Right lobe of liver (tissue), 4 donors: ENCODE measurements around the gene VPS37C.

Source experiments
- POLR2A ChIP-seq: fragments of 450-650 bp; IDR thresholded peaks from one replicate; pipeline ENCODE4 v1.6.1; 2017; ENCODE audit warnings: antibody characterized with exemption, mild to moderate bottlenecking
- TF ChIP-seq, protein P1 (sequence below), 4 donors: fragments of 200-600 bp in 3 of 4; fragments of 450-650 bp in 1 of 4; IDR thresholded peaks; one replicate each; pipeline versions ENCODE4 v1.5.1 to v1.8.0; 2016 to 2022; ENCODE audit warnings: antibody characterized with exemption in 4 of 4, mild to moderate bottlenecking in 2 of 4
- donor health status: DM: no; HTN: no; CAD: no.
- donor health status: DM: no; HTN: no; CAD: no.
- donor health status: DM: no; HTN: yes; CAD: no.

DNA sequence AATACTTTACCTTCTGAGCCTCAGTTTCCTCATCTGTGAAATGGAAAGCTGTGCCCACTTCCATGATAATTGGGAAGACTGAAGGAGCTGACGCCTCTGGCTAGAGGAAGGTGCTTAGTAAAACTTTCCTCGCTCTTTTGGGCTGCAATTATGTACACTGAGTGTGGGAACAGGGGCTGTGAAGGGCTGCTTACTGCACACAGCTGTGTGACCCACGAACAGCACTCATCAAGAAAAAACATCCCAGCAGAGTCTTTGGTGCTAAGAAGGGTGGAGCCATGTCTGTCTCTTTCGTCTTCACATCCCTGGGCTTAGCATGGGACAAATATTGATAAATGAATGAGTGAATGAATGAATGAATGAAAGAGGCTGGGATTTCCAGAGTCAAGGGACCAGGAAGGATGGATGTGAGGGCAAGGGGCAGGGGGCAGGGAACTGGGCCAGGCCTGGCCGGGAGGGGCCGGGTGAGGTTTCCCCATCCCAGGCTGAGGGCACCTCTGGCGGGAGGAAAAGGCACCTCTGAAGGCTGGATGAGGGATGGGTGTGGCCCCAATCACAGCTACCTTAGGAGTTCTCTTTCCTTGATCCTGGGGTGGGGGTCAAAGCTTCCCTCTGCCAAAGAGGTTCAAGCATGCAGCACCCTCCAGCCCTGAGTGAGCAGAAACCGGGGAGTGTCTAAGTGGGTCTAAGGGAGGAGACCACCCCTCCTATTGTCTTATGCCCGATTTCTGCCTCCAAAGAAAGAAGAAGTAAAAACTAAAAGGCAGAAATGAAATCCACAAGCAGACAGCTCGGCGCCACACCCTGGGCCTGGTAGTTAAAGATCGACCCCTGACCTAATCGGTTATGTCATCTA lies 68.1 kb downstream of the VPS37C start:
- no peak for TF ChIP-seq POLR2A
- TF ChIP-seq, protein P1, sequence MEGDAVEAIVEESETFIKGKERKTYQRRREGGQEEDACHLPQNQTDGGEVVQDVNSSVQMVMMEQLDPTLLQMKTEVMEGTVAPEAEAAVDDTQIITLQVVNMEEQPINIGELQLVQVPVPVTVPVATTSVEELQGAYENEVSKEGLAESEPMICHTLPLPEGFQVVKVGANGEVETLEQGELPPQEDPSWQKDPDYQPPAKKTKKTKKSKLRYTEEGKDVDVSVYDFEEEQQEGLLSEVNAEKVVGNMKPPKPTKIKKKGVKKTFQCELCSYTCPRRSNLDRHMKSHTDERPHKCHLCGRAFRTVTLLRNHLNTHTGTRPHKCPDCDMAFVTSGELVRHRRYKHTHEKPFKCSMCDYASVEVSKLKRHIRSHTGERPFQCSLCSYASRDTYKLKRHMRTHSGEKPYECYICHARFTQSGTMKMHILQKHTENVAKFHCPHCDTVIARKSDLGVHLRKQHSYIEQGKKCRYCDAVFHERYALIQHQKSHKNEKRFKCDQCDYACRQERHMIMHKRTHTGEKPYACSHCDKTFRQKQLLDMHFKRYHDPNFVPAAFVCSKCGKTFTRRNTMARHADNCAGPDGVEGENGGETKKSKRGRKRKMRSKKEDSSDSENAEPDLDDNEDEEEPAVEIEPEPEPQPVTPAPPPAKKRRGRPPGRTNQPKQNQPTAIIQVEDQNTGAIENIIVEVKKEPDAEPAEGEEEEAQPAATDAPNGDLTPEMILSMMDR (IDR thresholded peaks at IDR 0.05): no peak
